22Rv1 (cell line): Measurements from ENCODE around the gene ANKDD1B.

Experiments
- H3K27ac ChIP-seq: fragments of 450-650 bp; 2 replicates; pipeline ENCODE4 v1.5.1; 2017
- ZFX ChIP-seq: fragments of 450-650 bp; IDR thresholded peaks from 2 replicates; pipeline ENCODE4 v1.6.1; 2017; ENCODE audit warnings: antibody characterized with exemption, borderline replicate concordance
- TF ChIP-seq, protein P1 (sequence below): fragments of 450-650 bp; IDR thresholded peaks from 2 replicates; pipeline ENCODE4 v1.5.1; 2017; ENCODE audit warnings: mild to moderate bottlenecking

The ANKDD1B gene

GRCh38 chr5:75707911-75708509 is 96.8 kb downstream of the ANKDD1B start:
- TF ChIP-seq ZFX: no peak
- TF ChIP-seq, protein P1, sequence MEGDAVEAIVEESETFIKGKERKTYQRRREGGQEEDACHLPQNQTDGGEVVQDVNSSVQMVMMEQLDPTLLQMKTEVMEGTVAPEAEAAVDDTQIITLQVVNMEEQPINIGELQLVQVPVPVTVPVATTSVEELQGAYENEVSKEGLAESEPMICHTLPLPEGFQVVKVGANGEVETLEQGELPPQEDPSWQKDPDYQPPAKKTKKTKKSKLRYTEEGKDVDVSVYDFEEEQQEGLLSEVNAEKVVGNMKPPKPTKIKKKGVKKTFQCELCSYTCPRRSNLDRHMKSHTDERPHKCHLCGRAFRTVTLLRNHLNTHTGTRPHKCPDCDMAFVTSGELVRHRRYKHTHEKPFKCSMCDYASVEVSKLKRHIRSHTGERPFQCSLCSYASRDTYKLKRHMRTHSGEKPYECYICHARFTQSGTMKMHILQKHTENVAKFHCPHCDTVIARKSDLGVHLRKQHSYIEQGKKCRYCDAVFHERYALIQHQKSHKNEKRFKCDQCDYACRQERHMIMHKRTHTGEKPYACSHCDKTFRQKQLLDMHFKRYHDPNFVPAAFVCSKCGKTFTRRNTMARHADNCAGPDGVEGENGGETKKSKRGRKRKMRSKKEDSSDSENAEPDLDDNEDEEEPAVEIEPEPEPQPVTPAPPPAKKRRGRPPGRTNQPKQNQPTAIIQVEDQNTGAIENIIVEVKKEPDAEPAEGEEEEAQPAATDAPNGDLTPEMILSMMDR: no peak
- H3K27ac ChIP-seq: no peak overlapping the region

GRCh38 chr5:75710637-75711036 is 99.4 kb downstream of the ANKDD1B start:
- TF ChIP-seq ZFX: no peak
- TF ChIP-seq, protein P1: no peak
- H3K27ac ChIP-seq: no peak overlapping the region

- TF ChIP-seq, protein P1: no peak
- TF ChIP-seq ZFX: no peak
- H3K27ac ChIP-seq: no peak overlapping the region
Measured at GRCh38 chr5:75711151-75711550, 99.9 kb downstream of the ANKDD1B start.

DNA sequence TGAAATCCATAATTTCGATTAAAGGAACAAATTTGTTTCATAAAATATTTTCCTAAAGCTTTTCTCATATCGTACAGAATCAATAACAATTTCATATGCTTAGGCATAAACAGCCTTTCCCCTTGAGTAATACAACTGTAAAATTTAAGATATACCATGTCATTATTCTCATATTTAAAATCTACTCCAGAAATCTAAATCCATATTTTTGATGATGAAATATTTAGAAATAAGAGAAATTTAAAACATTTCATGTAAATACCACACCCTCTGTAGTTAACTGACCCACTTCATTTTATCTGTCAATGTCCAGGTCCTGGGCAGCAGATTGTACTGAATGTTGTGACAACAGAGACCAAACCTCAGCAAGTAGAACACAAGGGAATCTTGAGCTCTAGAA is 100.8 kb downstream of the ANKDD1B start:
- TF ChIP-seq ZFX: no peak
- TF ChIP-seq, protein P1: no peak
- no peak overlapping the region for H3K27ac ChIP-seq

GRCh38 chr5:75716715-75717081 is 105.4 kb downstream of the ANKDD1B start:
- TF ChIP-seq, protein P1: no peak
- no peak for TF ChIP-seq ZFX
- peak overlapping the region; percentile 94 for H3K27ac ChIP-seq

- no peak for TF ChIP-seq ZFX
- TF ChIP-seq, protein P1: no peak
- peak within 1 kb of the TSS; percentile 94 for H3K27ac ChIP-seq
Measured at GRCh38 chr5:75717082-75717922, 106.0 kb downstream of the ANKDD1B start, which contains the start of gene POC5. Gene POC5 (minus strand): TSS chr5:75717437. CDS start chr5:75712937, 4,500 bp downstream.

DNA sequence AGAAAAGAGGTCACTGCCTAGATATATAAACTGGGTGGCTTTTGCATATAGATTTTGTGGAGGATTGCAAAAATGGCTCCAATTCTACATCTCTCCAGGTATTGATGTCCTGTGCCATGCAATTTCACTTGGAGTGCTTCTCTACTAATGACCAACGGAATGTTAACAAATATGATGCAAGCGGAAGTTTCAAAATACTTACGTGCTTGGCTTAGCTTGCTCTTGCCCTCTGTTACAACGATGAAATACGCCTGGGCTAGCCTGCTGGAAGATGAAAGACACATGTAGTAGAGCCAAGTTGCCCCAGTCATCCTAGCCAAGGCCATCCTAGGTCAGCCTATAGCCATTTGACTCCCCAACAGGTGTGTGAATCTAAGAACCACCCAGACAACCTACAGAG is 109.6 kb downstream of the ANKDD1B start:
- no peak overlapping the region for H3K27ac ChIP-seq
- no peak for TF ChIP-seq ZFX
- TF ChIP-seq, protein P1: no peak
